HepG2 (cell line): ENCODE data around the gene UXS1. TPM values are rescaled to one million over a fixed set of nuclear protein-coding genes. Genes with fewer than 3 reads are reported as not detected.

ENCODE experiments used
- ETV6 ChIP-seq: sonication (generic); formaldehyde crosslinking; conservative IDR thresholded peaks from 2 replicates; pipeline ENCODE4 v1.4.0; 2020; ENCODE audit warnings: missing genetic modification reagents
- FOXA3 ChIP-seq: IDR thresholded peaks from 2 replicates; pipeline ENCODE4 v1.6.1; 2016; ENCODE audit warnings: missing genetic modification reagents, missing compliant biosample characterization
- IRX3 ChIP-seq: sonication (generic); formaldehyde crosslinking; IDR thresholded peaks from 2 replicates; pipeline ENCODE4 v1.8.1; 2023; ENCODE audit warnings: mild to moderate bottlenecking, low read depth, missing genetic modification reagents, borderline replicate concordance
- MED1 ChIP-seq: sonication (generic); formaldehyde crosslinking; IDR thresholded peaks from 2 replicates; pipeline ENCODE4 v1.4.0; 2020; ENCODE audit warnings: missing genetic modification reagents
- MIER3 ChIP-seq: IDR thresholded peaks from 2 replicates; pipeline ENCODE4 v1.6.1; 2016; ENCODE audit warnings: missing compliant biosample characterization, borderline replicate concordance
- STAG1 ChIP-seq: sonication (generic); formaldehyde crosslinking; IDR thresholded peaks from 2 replicates; pipeline ENCODE4 v1.4.0; 2020; ENCODE audit warnings: missing genetic modification reagents
- TEAD3 ChIP-seq: optimal IDR thresholded peaks from 2 replicates; pipeline ENCODE3; 2016; ENCODE audit warnings: borderline replicate concordance
- ZNF143 ChIP-seq: sonication (generic); formaldehyde crosslinking; IDR thresholded peaks from 2 replicates; pipeline ENCODE4 v1.4.0; 2020; ENCODE audit warnings: missing genetic modification reagents
- ZNF3 ChIP-seq: IDR thresholded peaks from 2 replicates; pipeline ENCODE4 v1.7.0; 2017; ENCODE audit warnings: inconsistent platforms
- polyA plus RNA-seq, 8 experiments: library from polyadenylated mRNA; depleted of rRNA in 3 of 8; stranded (reverse) in 7 of 8; unstranded in 1 of 8; fragments of >200 nt; fragmentation: Illumina TruSeq in 4 of 8; extraction: Trizol in 4 of 8; gene quantifications; 2 replicates each; pipeline versions ENCODE4 v1.2.1 to v1.2.3, GENCODE V29; 2011 to 2016; ENCODE audit warnings: low read depth in 4 of 8, missing spikeins in 1 of 8, mixed read lengths in 1 of 8; ENCODE audit not compliant: insufficient read depth in 1 of 8
- total RNA-seq, 5 experiments: library from RNA; depleted of rRNA; stranded (reverse); fragments of >200 nt; fragmentation: Illumina TruSeq; extraction: Trizol; gene quantifications; 2 replicates each; pipeline ENCODE4 v1.2.3, GENCODE V29; 2016; ENCODE audit warnings: low read depth in 1 of 5
- TF ChIP-seq, protein P1 (sequence below): sonication (generic); formaldehyde crosslinking; IDR thresholded peaks from 2 replicates; pipeline ENCODE4 v1.5.1; 2020; ENCODE audit warnings: mild to moderate bottlenecking, missing genetic modification reagents, borderline replicate concordance
- TF ChIP-seq, protein P2 (sequence below): sonication (generic); formaldehyde crosslinking; IDR thresholded peaks from 2 replicates; pipeline ENCODE4 v1.4.0; 2020; ENCODE audit warnings: mild to moderate bottlenecking, missing genetic modification reagents
- TF ChIP-seq, protein P3 (sequence below): IDR thresholded peaks from 2 replicates; pipeline ENCODE4 v1.4.0; 2020; ENCODE audit warnings: mild to moderate bottlenecking, missing genetic modification reagents

Gene UXS1
- total and polyA plus RNA-seq, 2 of the 13 experiments (the other 11 are each of a cell fraction or from before 2014, with no cell fraction given): 53.3 to 110 TPM

DNA sequence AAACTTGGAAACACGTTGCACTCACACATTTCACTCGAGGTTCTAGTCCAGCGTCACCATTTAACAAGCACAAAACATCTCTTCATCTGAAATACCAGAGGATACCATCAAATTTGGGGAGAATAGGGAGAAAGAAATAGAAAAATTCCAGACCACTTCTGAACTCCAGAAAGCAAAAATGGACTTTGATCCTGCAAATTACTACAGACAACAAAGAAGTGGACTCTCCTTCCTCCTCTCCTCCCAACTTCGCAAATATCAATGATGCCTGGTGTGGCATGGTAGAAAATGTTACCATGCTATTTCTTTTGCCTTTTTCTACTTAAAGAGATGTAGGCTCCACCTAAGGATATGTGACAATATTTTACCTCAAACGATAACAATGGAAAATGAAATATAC is 13.5 kb downstream of the UXS1 start (continued):
- TF ChIP-seq, protein P1, sequence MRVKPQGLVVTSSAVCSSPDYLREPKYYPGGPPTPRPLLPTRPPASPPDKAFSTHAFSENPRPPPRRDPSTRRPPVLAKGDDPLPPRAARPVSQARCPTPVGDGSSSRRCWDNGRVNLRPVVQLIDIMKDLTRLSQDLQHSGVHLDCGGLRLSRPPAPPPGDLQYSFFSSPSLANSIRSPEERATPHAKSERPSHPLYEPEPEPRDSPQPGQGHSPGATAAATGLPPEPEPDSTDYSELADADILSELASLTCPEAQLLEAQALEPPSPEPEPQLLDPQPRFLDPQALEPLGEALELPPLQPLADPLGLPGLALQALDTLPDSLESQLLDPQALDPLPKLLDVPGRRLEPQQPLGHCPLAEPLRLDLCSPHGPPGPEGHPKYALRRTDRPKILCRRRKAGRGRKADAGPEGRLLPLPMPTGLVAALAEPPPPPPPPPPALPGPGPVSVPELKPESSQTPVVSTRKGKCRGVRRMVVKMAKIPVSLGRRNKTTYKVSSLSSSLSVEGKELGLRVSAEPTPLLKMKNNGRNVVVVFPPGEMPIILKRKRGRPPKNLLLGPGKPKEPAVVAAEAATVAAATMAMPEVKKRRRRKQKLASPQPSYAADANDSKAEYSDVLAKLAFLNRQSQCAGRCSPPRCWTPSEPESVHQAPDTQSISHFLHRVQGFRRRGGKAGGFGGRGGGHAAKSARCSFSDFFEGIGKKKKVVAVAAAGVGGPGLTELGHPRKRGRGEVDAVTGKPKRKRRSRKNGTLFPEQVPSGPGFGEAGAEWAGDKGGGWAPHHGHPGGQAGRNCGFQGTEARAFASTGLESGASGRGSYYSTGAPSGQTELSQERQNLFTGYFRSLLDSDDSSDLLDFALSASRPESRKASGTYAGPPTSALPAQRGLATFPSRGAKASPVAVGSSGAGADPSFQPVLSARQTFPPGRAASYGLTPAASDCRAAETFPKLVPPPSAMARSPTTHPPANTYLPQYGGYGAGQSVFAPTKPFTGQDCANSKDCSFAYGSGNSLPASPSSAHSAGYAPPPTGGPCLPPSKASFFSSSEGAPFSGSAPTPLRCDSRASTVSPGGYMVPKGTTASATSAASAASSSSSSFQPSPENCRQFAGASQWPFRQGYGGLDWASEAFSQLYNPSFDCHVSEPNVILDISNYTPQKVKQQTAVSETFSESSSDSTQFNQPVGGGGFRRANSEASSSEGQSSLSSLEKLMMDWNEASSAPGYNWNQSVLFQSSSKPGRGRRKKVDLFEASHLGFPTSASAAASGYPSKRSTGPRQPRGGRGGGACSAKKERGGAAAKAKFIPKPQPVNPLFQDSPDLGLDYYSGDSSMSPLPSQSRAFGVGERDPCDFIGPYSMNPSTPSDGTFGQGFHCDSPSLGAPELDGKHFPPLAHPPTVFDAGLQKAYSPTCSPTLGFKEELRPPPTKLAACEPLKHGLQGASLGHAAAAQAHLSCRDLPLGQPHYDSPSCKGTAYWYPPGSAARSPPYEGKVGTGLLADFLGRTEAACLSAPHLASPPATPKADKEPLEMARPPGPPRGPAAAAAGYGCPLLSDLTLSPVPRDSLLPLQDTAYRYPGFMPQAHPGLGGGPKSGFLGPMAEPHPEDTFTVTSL: peak; percentile 75
- TF ChIP-seq, protein P2, sequence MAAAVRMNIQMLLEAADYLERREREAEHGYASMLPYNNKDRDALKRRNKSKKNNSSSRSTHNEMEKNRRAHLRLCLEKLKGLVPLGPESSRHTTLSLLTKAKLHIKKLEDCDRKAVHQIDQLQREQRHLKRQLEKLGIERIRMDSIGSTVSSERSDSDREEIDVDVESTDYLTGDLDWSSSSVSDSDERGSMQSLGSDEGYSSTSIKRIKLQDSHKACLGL (CRISPR knock-in tag): no peak
- TF ChIP-seq FOXA3 (CRISPR knock-in tag) (peak; percentile 19; the same call in 1 of the 2 replicates), ZNF143 (CRISPR knock-in tag) (no peak), MED1 (CRISPR knock-in tag) (0 out of 2 replicates have a peak, but pooled peaks have one; percentile 26), IRX3 (CRISPR knock-in tag) (no peak), ETV6 (CRISPR knock-in tag) (no peak), STAG1 (CRISPR knock-in tag) (no peak), ZNF3 (no peak), MIER3 (CRISPR knock-in tag) (no peak), TEAD3 (peak; percentile 8)
- TF ChIP-seq, protein P3, sequence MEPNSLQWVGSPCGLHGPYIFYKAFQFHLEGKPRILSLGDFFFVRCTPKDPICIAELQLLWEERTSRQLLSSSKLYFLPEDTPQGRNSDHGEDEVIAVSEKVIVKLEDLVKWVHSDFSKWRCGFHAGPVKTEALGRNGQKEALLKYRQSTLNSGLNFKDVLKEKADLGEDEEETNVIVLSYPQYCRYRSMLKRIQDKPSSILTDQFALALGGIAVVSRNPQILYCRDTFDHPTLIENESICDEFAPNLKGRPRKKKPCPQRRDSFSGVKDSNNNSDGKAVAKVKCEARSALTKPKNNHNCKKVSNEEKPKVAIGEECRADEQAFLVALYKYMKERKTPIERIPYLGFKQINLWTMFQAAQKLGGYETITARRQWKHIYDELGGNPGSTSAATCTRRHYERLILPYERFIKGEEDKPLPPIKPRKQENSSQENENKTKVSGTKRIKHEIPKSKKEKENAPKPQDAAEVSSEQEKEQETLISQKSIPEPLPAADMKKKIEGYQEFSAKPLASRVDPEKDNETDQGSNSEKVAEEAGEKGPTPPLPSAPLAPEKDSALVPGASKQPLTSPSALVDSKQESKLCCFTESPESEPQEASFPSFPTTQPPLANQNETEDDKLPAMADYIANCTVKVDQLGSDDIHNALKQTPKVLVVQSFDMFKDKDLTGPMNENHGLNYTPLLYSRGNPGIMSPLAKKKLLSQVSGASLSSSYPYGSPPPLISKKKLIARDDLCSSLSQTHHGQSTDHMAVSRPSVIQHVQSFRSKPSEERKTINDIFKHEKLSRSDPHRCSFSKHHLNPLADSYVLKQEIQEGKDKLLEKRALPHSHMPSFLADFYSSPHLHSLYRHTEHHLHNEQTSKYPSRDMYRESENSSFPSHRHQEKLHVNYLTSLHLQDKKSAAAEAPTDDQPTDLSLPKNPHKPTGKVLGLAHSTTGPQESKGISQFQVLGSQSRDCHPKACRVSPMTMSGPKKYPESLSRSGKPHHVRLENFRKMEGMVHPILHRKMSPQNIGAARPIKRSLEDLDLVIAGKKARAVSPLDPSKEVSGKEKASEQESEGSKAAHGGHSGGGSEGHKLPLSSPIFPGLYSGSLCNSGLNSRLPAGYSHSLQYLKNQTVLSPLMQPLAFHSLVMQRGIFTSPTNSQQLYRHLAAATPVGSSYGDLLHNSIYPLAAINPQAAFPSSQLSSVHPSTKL: peak; percentile 63
- TF ChIP-seq, all 625 proteins: peak for 25
